Uterus (tissue), 2 donors: ENCODE measurements around the gene ME1.

Source experiments
- POLR2A ChIP-seq, 2 donors: fragments of 450-650 bp; IDR thresholded peaks; one replicate each; pipeline ENCODE4 v1.6.1; 2016; ENCODE audit warnings: antibody characterized with exemption in 2 of 2, mild to moderate bottlenecking in 1 of 2, moderate library complexity in 1 of 2
- TF ChIP-seq, protein P1 (sequence below), 4 experiments: fragments of 200-600 bp in 2 of 4; fragments of 450-650 bp in 2 of 4; sonication (generic) in 2 of 4; IDR thresholded peaks; one replicate each; pipeline ENCODE4 v1.5.1; 2016 to 2019; ENCODE audit warnings: antibody characterized with exemption in 4 of 4, mild to moderate bottlenecking in 2 of 4, moderate library complexity in 1 of 4

DNA sequence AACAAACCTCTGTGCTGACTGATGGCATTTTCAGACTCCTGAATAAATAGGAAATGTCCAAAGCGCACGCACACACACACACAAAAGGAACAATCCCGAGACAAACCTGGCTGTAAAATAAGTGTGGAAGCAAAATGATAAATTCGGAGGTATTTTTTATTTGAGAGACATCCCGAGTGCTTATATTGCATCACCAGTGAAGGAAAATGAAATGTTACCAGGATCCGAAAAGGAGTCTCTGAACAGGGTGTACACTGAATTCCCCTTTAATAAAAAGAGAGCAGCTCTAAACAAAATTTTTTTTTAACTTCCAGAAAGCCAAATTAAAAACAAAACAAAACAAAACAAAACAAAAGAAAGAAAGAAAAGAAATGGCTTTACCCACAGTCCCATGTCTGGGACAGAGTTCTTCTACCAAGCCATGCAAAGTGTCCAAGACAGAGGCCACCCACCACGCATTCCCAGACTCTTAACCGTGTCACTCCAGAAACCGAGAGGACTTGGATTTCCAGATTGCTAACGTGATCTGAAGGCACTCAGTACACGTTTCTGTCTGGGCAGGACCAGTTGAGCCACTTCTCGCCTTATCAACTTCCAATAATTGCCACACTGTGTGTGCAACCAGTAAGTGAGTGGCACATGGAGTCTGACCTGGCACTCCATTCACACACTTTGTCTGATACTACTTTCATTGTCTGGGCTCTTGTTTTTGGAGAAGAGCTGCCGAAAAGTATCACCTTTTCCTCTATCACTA, 817 bp downstream of the ME1 start:
- TF ChIP-seq, protein P1, sequence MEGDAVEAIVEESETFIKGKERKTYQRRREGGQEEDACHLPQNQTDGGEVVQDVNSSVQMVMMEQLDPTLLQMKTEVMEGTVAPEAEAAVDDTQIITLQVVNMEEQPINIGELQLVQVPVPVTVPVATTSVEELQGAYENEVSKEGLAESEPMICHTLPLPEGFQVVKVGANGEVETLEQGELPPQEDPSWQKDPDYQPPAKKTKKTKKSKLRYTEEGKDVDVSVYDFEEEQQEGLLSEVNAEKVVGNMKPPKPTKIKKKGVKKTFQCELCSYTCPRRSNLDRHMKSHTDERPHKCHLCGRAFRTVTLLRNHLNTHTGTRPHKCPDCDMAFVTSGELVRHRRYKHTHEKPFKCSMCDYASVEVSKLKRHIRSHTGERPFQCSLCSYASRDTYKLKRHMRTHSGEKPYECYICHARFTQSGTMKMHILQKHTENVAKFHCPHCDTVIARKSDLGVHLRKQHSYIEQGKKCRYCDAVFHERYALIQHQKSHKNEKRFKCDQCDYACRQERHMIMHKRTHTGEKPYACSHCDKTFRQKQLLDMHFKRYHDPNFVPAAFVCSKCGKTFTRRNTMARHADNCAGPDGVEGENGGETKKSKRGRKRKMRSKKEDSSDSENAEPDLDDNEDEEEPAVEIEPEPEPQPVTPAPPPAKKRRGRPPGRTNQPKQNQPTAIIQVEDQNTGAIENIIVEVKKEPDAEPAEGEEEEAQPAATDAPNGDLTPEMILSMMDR (IDR thresholded peaks at IDR 0.05), result no peak
- no peak for TF ChIP-seq POLR2A (IDR thresholded peaks at IDR 0.05)
